IPS DF 4.7 (cell line): ENCODE measurements around the gene C6orf58.

Experiments used
- DNase-seq: peaks from one replicate; pipeline ENCODE4 v3.0.0-alpha.2; 2013; ENCODE audit warnings: low spot score; ENCODE audit errors: extremely low read depth

Gene C6orf58

GRCh38 chr6:127576874-127577273, at the start of gene C6orf58:
Gene C6orf58, plus strand, starts transcription at chr6:127577174. Its CDS starts 12 bp downstream, at chr6:127577186.
- DNase-seq = no peak

GRCh38 chr6:127533011-127533410, 44.0 kb upstream of the C6orf58 start:
- no peak for DNase-seq

GRCh38 chr6:127533736-127534135, 43.2 kb upstream of the C6orf58 start:
- no peak for DNase-seq

- no peak for DNase-seq
These were observed 38.2 kb upstream of the C6orf58 start for GRCh38 chr6:127538750-127539264.

- DNase-seq = no peak
These were observed 37.7 kb upstream of the C6orf58 start for GRCh38 chr6:127539272-127539671.

GRCh38 chr6:127547215-127547614, 29.8 kb upstream of the C6orf58 start:
- no peak for DNase-seq

- DNase-seq = no peak
These were observed 28.9 kb upstream of the C6orf58 start for GRCh38 chr6:127547904-127548649.

GRCh38 chr6:127550403-127550802, 26.6 kb upstream of the C6orf58 start:
- DNase-seq = no peak

GRCh38 chr6:127554435-127555006, 22.5 kb upstream of the C6orf58 start:
- no peak for DNase-seq

- DNase-seq = no peak
These were observed 15.3 kb upstream of the C6orf58 start for GRCh38 chr6:127561660-127562059.

- no peak for DNase-seq
These were observed 12.2 kb upstream of the C6orf58 start for GRCh38 chr6:127564761-127565160.

- DNase-seq = no peak
These were observed 10.9 kb upstream of the C6orf58 start for GRCh38 chr6:127566119-127566518.

- no peak for DNase-seq
These were observed 10.3 kb upstream of the C6orf58 start for GRCh38 chr6:127566651-127567050.

- DNase-seq = no peak
These were observed 9.5 kb upstream of the C6orf58 start for GRCh38 chr6:127567476-127567875.

GRCh38 chr6:127570739-127571389, 6.1 kb upstream of the C6orf58 start:
- DNase-seq = no peak

GRCh38 chr6:127578900-127579299, 1.9 kb downstream of the C6orf58 start:
- no peak for DNase-seq

- no peak for DNase-seq
These were observed 4.6 kb downstream of the C6orf58 start for GRCh38 chr6:127581576-127581975.

- DNase-seq = no peak
These were observed 5.9 kb downstream of the C6orf58 start for GRCh38 chr6:127582777-127583462.

GRCh38 chr6:127585123-127585522, 8.1 kb downstream of the C6orf58 start:
- no peak for DNase-seq

GRCh38 chr6:127586372-127586771, 9.4 kb downstream of the C6orf58 start:
- no peak for DNase-seq

GRCh38 chr6:127587875-127588274, 10.9 kb downstream of the C6orf58 start:
- no peak for DNase-seq

- no peak for DNase-seq
These were observed 12.2 kb downstream of the C6orf58 start for GRCh38 chr6:127589135-127589534.
